AG08395 (cell line): ENCODE results near the gene SH3PXD2A.

Experiments used
- DNase-seq: peaks from one replicate; pipeline ENCODE4 v3.0.0; 2012; ENCODE audit warnings: mixed read lengths, low spot score

SH3PXD2A gene

GRCh38 chr10:103874730-103875129 is 19.4 kb upstream of the SH3PXD2A start:
- DNase-seq, result no peak

- DNase-seq, result peak; percentile 26
These were observed 17.0 kb upstream of the SH3PXD2A start for GRCh38 chr10:103872137-103872931.

- no peak for DNase-seq
These were observed 15.6 kb upstream of the SH3PXD2A start for GRCh38 chr10:103871006-103871405.

- DNase-seq, result peak; percentile 67
These were observed 15.1 kb upstream of the SH3PXD2A start for GRCh38 chr10:103870516-103870915.

DNA sequence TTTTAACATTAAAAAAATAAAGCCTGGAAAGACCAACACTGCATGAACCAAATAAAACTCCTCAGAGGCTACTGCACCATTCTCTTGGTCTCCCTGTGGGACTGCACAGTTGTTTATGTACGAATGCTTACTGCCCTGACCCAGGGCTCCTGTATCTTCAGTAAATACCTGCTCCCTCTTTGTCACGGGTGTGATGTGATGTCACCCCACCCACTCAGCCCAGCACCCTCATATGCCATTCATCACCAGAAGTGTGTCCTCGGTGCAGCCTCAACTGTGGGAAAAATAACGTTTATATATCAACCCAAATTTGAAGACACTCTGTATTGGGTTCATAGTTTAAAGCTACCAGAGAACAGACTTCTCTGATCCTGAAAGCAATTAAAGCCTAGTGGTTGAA is 14.0 kb upstream of the SH3PXD2A start:
- no peak for DNase-seq

DNA sequence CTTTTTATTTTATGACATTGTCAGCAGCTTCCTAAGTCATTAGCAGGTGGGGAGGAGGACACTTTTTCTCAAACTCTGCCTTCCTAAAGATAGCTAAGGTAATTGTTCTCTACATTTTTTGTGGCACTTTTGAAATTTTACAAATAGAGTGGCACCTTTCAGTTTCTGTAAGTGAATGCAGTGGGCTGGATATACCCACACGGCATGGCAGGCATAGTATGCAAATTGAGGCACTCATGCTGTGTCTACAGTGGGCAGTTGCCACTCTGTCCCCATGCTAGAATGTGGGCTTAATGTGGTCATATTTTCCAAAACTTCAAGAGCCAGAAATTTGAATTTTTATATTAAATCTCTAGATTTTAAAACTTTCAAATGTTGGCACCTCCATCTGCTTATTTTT is 12.8 kb upstream of the SH3PXD2A start:
- no peak for DNase-seq

- peak; percentile 53 for DNase-seq
These were observed 6.1 kb upstream of the SH3PXD2A start for GRCh38 chr10:103861505-103861904.

- peak; percentile 71 for DNase-seq
These were observed 4.0 kb upstream of the SH3PXD2A start for GRCh38 chr10:103859161-103860086.

DNA sequence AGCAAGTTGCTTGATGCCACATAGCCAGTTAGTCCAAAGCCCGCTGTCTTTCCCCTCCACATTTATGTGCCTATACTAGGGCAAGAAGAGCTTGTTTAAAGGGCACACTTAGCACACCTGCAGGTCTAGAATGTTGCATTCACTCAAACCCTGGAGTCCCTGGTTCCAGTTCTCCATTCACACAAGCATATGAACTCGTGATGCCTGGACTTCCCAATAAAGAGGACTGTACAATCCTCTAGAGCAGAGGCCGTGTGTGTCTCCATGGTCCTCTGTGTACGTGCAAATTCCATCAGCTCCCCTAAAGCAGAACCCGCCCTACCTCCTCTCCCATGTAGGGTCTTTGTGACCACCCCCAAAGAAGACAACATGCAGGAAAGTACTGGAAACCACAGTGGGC is 3.0 kb upstream of the SH3PXD2A start:
- DNase-seq, result no peak

DNA sequence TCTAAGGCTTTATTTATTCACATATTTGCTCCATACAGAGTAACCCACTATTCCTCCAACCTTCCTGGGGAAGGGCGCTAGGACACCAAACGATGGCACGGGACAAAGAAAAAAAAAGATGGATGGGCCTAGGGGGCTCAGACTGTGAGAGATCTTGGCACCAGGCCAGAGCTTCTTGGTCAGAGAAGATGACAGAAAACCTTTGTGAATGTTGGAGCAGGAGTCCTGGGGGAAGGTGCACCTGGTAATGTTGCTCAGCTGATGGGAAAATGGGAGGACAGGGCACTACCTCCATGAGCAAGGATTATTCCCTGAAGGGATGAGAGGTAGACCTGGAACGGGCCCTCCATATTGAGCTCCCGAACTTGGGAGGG is 1.4 kb upstream of the SH3PXD2A start:
- no peak for DNase-seq

GRCh38 chr10:103855852-103856796 is 748 bp upstream of the SH3PXD2A start:
- no peak for DNase-seq

- no peak for DNase-seq
These were observed 537 bp downstream of the SH3PXD2A start for GRCh38 chr10:103854686-103855391.

DNA sequence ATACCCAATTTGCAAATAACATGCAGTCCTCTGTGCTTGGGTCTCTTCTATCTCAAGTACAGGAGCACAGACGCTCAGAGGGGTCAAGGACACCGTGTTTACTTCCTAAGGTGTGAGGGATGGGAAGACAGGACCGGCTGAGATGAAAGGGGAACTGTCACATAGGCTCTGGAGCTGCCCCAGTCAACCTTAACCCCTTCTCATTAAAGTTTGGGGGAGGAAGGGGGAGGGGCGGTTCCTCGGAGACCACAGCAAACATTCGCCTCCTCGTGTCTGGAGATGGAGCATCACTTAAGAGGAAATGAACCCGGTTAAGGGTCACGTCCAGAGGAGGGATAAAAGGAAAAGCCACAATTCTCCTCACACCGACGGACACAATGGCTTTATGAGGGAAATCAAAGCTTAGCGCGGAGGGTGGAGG is 1.1 kb downstream of the SH3PXD2A start:
- no peak for DNase-seq

GRCh38 chr10:103853428-103854264 is 1.7 kb downstream of the SH3PXD2A start:
- no peak for DNase-seq

GRCh38 chr10:103852856-103853255 is 2.5 kb downstream of the SH3PXD2A start:
- peak; percentile 15 for DNase-seq

- DNase-seq, result peak; percentile 71
These were observed 3.1 kb downstream of the SH3PXD2A start for GRCh38 chr10:103852189-103852711.

- DNase-seq, result no peak
These were observed 4.1 kb downstream of the SH3PXD2A start for GRCh38 chr10:103851261-103851660.

- DNase-seq, result no peak
These were observed 4.8 kb downstream of the SH3PXD2A start for GRCh38 chr10:103850572-103850895.

GRCh38 chr10:103849880-103850571 is 5.3 kb downstream of the SH3PXD2A start:
- DNase-seq, result peak; percentile 82
